ENCODE results near the gene CD33.

- TF ChIP-seq CTCF (IDR thresholded peaks at IDR 0.05) (no peak), REST (IDR thresholded peaks at IDR 0.05; ENCODE audit: insufficient read depth in 1 of 2, low read depth in 2 of 2, low read length in 1 of 2) (no peak), POLR2AphosphoS5 (IDR thresholded peaks at IDR 0.05; ENCODE audit: low read depth, low read length) (no peak), TCF7L2 (IDR thresholded peaks at IDR 0.05; ENCODE audit: low read depth, low read length) (no peak), SIN3A (IDR thresholded peaks at IDR 0.05; ENCODE audit: borderline replicate concordance, insufficient read depth, low read depth, low read length) (no peak)
Measured at GRCh38 chr19:51271067-51271466, 46.2 kb downstream of the CD33 start.

Measured in Panc1 (cell line).